Thymus (tissue), 11 donors: ENCODE measurements around the gene HOXA6. TPM values are rescaled to one million over a fixed set of nuclear protein-coding genes. Genes with fewer than 3 reads are reported as not detected.

Experiments
- DNase-seq, 9 donors: peaks; one replicate each; pipeline ENCODE4 v3.0.0-alpha.2; 2013; ENCODE audit warnings: low spot score in 9 of 9, low read depth in 6 of 9, missing footprints in 1 of 9
- H3K27ac ChIP-seq, 2 donors: one replicate each; pipeline ENCODE4 v1.5.1; 2013; ENCODE audit warnings: control low read depth in 1 of 2, low read depth in 1 of 2, low read length in 1 of 2, mild to moderate bottlenecking in 1 of 2, moderate library complexity in 1 of 2
- H3K27me3 ChIP-seq, 2 donors: one replicate each; pipeline ENCODE4 v1.5.1; 2013; ENCODE audit warnings: low read length in 1 of 2; ENCODE audit not compliant: control insufficient read depth in 2 of 2, insufficient read depth in 1 of 2
- H3K36me3 ChIP-seq, 2 donors: one replicate each; pipeline ENCODE4 v1.5.1; 2013; ENCODE audit warnings: low read length in 1 of 2, mild to moderate bottlenecking in 1 of 2, moderate library complexity in 1 of 2; ENCODE audit not compliant: control insufficient read depth in 2 of 2, insufficient read depth in 2 of 2
- H3K4me1 ChIP-seq, 2 donors: one replicate each; pipeline ENCODE4 v1.5.1; 2013; ENCODE audit warnings: low read length in 2 of 2; ENCODE audit not compliant: control insufficient read depth in 2 of 2, insufficient read depth in 2 of 2
- H3K4me3 ChIP-seq, 2 donors: one replicate each; pipeline ENCODE4 v1.5.1; 2013; ENCODE audit warnings: low read length in 2 of 2, control low read depth in 1 of 2, mild to moderate bottlenecking in 1 of 2
- H3K9me3 ChIP-seq, 2 donors: one replicate each; pipeline ENCODE4 v1.5.1; 2013; ENCODE audit warnings: low read length in 1 of 2, mild to moderate bottlenecking in 1 of 2; ENCODE audit not compliant: control insufficient read depth in 2 of 2, insufficient read depth in 1 of 2
- WGBS: extraction: QIAGEN DNeasy Blood & Tissue Kit; methylation state at CpG from one replicate; pipeline ENCODE4 v1.1.7; 2013; 5-methylcytosine and 5-hydroxymethylcytosine counted together
- polyA plus RNA-seq: library from polyadenylated mRNA; stranded (reverse); fragments of 200-250 nt; gene quantifications from one replicate; pipeline ENCODE4 v1.2.3, GENCODE V29; 2013
- total RNA-seq: library from RNA; stranded (reverse); fragments of 120-200 nt; gene quantifications from one replicate; pipeline ENCODE4 v1.2.4, GENCODE V29; 2013
- donor health status: healthy.

Gene HOXA6
- total and polyA plus RNA-seq, 2 donors, result 0.09 to 0.33 TPM

DNA sequence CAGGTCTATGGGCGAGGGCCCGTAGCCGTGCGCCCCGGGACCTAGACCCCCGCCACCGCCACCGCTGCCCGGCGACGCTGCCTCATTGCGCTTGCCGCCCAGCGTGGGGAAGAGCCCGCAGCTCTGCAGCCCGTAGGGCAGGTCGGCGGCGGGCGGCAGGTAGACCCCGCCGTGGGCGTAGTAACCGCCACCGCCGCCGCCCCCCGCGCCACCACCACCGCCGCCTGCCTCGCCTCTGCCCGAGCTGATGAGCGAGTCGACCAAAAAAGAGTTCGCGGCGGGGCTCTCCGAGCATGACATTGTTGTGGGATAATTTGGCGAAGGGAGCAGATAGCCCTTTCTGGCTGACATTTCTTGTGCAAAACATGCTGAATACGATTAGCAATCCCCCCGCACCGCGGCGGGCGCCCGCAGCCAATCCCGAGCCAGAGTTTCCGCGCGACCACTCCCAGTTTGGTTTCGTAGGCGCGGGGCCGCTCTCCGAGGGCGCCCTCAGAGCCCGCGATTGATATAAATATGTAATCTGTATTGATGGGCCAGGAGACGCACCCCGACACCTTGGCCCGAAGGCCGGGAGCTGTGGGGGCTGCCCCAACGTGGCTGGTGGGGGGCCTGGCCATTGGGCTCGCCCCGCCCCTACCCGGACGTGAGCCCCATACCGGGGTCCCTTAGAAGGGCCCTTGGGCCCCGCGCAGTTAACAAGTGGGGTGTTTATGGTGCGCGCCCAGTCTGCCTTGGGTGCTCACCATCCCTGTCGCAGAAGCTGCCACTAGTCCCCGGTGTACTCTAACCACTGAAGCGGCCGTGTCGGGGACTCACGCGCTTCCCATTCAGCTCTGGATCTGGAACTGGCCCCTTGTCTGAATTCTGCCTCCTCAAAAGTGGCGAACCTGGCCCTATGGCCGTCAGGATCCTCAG is 26.6 kb upstream of the HOXA6 start, which contains the start of gene HOXA10:
HOXA10 (minus strand) TSS at position 365 of the 918 bp plus-strand sequence; CDS start at position 351, 14 bp downstream.
- Histone ChIP-seq H3K4me1 (peaks cover 29 to 37% of the 10 kb centered on the region in 2 donors), H3K27ac (no peak within 1 kb of the TSS), H3K4me3 (peak within 1 kb of the TSS; percentile 24 to 73), H3K9me3 (peaks cover 0 to 10% of the 10 kb centered on the region in 2 donors), H3K36me3 (no peaks in the 10 kb centered on the region), H3K27me3 (peaks cover 55 to 100% of the 10 kb centered on the region in 2 donors)
- 7% methylated on average over 82 of the region's 82 CpGs for WGBS
- no peak for DNase-seq

- H3K27me3 ChIP-seq, result peaks cover 50 to 100% of the 10 kb centered on the region in 2 donors
- under 1% methylated on average over 58 of the region's 59 CpGs for WGBS
- H3K4me1 ChIP-seq, result peaks cover 29 to 37% of the 10 kb centered on the region in 2 donors
- H3K27ac ChIP-seq, result no peak overlapping the region
- no peaks in the 10 kb centered on the region for H3K36me3 ChIP-seq
- peak overlapping the region; percentile 22 to 73 for H3K4me3 ChIP-seq
- no peak for DNase-seq
- H3K9me3 ChIP-seq, result peaks cover 0 to 10% of the 10 kb centered on the region in 2 donors
Measured at GRCh38 chr7:27173511-27173955, 26.0 kb upstream of the HOXA6 start.

DNA sequence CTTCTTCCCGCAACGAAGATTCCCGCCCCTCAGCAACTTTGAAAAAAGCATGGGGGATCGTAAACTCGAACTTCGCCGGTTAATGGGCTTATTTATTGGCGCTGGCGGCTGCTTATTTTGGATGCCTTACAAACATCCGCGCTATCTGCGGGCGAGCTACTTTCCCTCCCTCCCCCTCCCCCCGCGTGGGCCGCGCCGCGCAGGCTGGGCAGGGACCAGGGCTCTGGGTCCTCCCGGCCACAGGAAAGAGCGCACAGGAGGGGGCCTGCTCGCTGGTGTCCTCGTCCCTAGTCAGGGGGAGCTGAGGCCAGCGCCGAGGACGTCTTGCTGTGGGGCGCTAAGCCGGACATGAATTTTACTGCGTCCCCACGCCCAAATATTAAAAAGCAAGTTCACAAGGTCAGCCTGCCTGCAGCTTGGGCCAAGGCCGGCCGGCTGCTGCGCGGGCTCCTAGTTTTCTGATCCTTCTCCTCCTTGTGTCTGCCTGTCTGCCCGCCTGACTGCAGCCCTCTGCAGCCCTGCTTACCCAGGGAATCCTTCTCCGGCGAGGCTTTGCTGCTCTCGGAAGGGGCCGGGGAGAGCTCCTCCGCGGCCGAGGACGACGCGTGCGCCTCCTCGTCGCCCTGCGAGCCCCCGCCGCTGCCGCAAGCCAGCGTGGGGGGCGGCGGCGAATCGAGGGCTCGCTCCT is 25.4 kb upstream of the HOXA6 start:
- Histone ChIP-seq H3K27me3 (peaks cover 48 to 100% of the 10 kb centered on the region in 2 donors), H3K27ac (no peak overlapping the region), H3K4me1 (peaks cover 29 to 42% of the 10 kb centered on the region in 2 donors), H3K4me3 (peak overlapping the region; percentile 8 to 73), H3K9me3 (peaks cover 0 to 10% of the 10 kb centered on the region in 2 donors), H3K36me3 (no peaks in the 10 kb centered on the region)
- DNase-seq, result no peak
- under 1% methylated on average over 58 of the region's 58 CpGs for WGBS

- Histone ChIP-seq H3K27me3 (peaks cover 43 to 100% of the 10 kb centered on the region in 2 donors), H3K27ac (no peak overlapping the region), H3K4me3 (peak overlapping the region in 1 of 2 donors; percentile 73), H3K36me3 (no peaks in the 10 kb centered on the region), H3K9me3 (peaks cover 0 to 10% of the 10 kb centered on the region in 2 donors), H3K4me1 (peaks cover 30 to 43% of the 10 kb centered on the region in 2 donors)
- 2% methylated on average over 10 of the region's 10 CpGs for WGBS
- no peak for DNase-seq
Measured at GRCh38 chr7:27172315-27172774, 24.8 kb upstream of the HOXA6 start.

- peaks cover 0 to 14% of the 10 kb centered on the region in 2 donors for H3K9me3 ChIP-seq
- 2% methylated on average over 30 of the region's 30 CpGs for WGBS
- peaks cover 43 to 100% of the 10 kb centered on the region in 2 donors for H3K27me3 ChIP-seq
- peak overlapping the region in 1 of 2 donors; percentile 9 for H3K27ac ChIP-seq
- peak overlapping the region in 1 of 2 donors; percentile 73 for H3K4me3 ChIP-seq
- H3K36me3 ChIP-seq, result no peaks in the 10 kb centered on the region
- DNase-seq, result no peak
- H3K4me1 ChIP-seq, result peaks cover 35 to 48% of the 10 kb centered on the region in 2 donors
Measured at GRCh38 chr7:27171637-27172314, 24.2 kb upstream of the HOXA6 start.

- H3K4me1 ChIP-seq, result peaks cover 40 to 53% of the 10 kb centered on the region in 2 donors
- DNase-seq, result no peak
- no peaks in the 10 kb centered on the region for H3K36me3 ChIP-seq
- H3K9me3 ChIP-seq, result peaks cover 0 to 19% of the 10 kb centered on the region in 2 donors
- H3K4me3 ChIP-seq, result peak overlapping the region in 1 of 2 donors; percentile 73
- H3K27me3 ChIP-seq, result peaks cover 47 to 100% of the 10 kb centered on the region in 2 donors
- WGBS, result 5% methylated on average over 8 of the region's 8 CpGs
- H3K27ac ChIP-seq, result peak overlapping the region in 1 of 2 donors; percentile 9
Measured at GRCh38 chr7:27171325-27171636, 23.7 kb upstream of the HOXA6 start.

DNA sequence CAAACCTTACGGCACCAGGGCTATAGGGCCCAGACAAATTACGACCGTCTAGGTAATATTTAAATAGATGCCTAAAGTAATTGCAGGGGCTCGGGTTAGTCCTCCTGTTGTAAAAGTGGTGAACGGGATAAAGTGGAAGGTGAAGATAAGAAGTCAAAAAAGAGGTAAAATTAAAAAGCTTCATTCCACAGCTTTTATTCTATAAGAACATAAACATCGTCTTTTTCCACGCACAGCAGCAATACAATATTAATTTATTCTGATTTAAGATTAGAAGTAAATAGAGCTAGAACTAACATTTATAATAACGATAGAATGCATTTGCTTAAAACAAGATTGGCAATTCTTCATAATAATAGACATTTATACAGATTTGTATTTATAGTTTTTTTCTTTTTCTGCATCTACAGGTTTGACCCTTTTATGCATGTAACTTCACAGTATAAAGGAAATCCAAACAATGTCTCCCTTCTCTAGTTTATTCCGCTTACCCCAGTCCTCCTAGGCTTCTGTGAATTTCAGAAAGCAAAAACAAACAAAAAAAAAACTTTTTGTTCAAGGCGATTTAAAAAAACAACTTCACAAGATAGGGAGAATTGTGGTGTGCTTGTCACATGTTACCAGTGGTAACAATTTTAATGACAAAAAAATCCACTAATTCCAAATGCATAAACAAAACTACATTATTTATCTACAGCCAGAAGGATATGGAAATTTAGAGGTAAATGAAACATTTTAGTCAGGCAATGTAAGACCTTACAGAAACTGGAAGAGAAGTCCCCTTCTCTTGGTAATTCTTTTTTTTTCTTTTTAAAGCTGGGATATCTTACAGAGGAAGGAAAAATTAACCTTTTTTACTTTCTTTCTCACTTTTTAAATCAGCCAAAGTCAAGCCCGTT is 23.1 kb upstream of the HOXA6 start:
- H3K36me3 ChIP-seq, result no peaks in the 10 kb centered on the region
- WGBS, result 25% methylated on average over 11 of the region's 11 CpGs
- H3K4me1 ChIP-seq, result peaks cover 46 to 59% of the 10 kb centered on the region in 2 donors
- no peak for DNase-seq
- peaks cover 0 to 22% of the 10 kb centered on the region in 2 donors for H3K9me3 ChIP-seq
- H3K27ac ChIP-seq, result no peak overlapping the region
- H3K27me3 ChIP-seq, result peaks cover 50 to 100% of the 10 kb centered on the region in 2 donors
- peak overlapping the region in 1 of 2 donors; percentile 73 for H3K4me3 ChIP-seq
